ENCODE data around the gene AIG1.

DNA sequence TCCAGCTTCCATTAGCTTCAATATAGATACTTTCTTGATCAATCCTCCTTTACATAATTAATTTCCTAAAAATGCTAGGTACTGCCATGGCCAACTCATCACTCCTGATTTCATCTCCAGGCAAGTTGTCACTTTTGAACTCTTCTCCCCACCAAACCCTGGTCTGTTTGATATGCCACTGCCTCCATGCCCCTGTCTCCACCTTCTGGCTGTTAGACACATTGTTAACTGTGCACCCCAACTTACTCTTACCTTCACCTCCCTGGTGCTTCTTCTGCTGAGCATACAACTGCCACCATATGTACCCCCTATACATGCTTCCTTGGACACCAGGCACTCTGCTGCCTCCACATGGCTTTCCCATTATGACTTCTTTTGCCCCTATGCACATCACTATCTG is 21.9 kb upstream of the AIG1 start:
- TF ChIP-seq EZH2 (IDR thresholded peaks at IDR 0.05; ENCODE audit: insufficient read depth, poor library complexity, severe bottlenecking), result no peak
- no peak for TF ChIP-seq EZH2phosphoT487 (IDR thresholded peaks at IDR 0.05; ENCODE audit: insufficient read depth, low read depth)

Data from GM23248 (cell line).